GM12891 (cell line): Measurements from ENCODE around the gene KCNK4.

ENCODE experiments used
- DNase-seq: peaks from one replicate; pipeline ENCODE4 v3.0.0; 2011; ENCODE audit warnings: low spot score; ENCODE audit not compliant: insufficient read length
- FAIRE-seq: peaks from 2 replicates; lab custom pipeline; 2011; peaks lifted over from hg19 to GRCh38; lab: Jason Lieb, UNC
- PAX5 ChIP-seq: IDR thresholded peaks from 2 replicates; pipeline ENCODE4 v1.6.1; 2011; ENCODE audit warnings: low read length, moderate library complexity, mild to moderate bottlenecking; ENCODE audit not compliant: insufficient read depth, severe bottlenecking
- POLR2A ChIP-seq: IDR thresholded peaks from 2 replicates; pipeline ENCODE4 v1.6.1; 2011; ENCODE audit warnings: low read depth, low read length, control low read depth
- POLR2AphosphoS5 ChIP-seq: IDR thresholded peaks from 2 replicates; pipeline ENCODE4 v1.6.1; 2011; ENCODE audit warnings: low read depth, low read length, control low read depth
- POU2F2 ChIP-seq: IDR thresholded peaks from 2 replicates; pipeline ENCODE4 v1.6.1; 2011; ENCODE audit warnings: low read depth, mild to moderate bottlenecking, control low read depth, low read length, moderate library complexity
- SPI1 ChIP-seq: IDR thresholded peaks from 2 replicates; pipeline ENCODE4 v1.6.1; 2011; ENCODE audit warnings: low read depth, low read length, control low read depth
- TAF1 ChIP-seq: IDR thresholded peaks from 2 replicates; pipeline ENCODE4 v1.6.1; 2011; ENCODE audit warnings: low read depth, low read length, control low read depth

Gene KCNK4

GRCh38 chr11:64268025-64268892, 22.8 kb upstream of the KCNK4 start:
- DNase-seq = no peak
- TF ChIP-seq POLR2AphosphoS5 (no peak), TAF1 (no peak), SPI1 (no peak), POU2F2 (no peak), PAX5 (no peak), POLR2A (no peak)
- no peak for FAIRE-seq

DNA sequence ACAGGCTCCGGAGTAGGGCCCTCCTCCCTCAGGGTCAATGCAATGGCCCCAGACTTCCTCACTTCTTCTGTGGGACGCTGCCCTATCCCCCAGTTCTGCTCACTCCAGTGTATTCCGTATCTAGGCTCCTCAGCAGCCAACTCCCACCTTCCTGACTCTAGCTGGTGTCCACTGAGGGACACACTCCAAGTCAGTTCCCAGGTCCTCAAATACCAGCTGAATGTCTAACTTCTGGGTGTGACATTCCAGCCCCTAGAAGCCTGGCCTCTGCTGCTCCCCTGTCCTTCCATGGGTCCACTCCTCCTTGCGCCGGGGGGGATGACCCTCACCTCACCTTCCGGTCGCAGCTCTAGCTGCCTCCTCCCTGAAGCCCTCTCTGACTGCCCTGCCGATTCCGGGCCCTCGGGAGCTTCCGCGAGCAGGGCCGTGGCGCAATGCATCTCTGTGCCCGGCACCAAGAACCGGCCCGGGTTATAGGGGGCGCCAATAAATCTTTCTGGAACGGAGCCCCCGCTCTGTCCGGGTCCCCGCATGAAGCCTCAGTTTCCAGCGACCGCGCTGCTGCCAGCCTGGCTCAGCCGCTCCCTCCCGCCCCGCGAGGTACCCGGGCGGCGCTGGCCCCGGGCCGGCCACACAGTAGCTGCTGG, 22.1 kb upstream of the KCNK4 start:
- DNase-seq (no peak), FAIRE-seq (no peak)
- TF ChIP-seq POLR2AphosphoS5 = no peak
- TF ChIP-seq POU2F2 = no peak
- TF ChIP-seq SPI1 = no peak
- TF ChIP-seq TAF1 = 0 out of 2 replicates have a peak, but pooled peaks have one; percentile 20
- no peak for TF ChIP-seq POLR2A

GRCh38 chr11:64269540-64270220, 21.4 kb upstream of the KCNK4 start:
- TF ChIP-seq TAF1 = peak; percentile 62; the same call in 1 of the 2 replicates
- peak; percentile 67 for TF ChIP-seq SPI1
- no peak for TF ChIP-seq PAX5
- TF ChIP-seq POU2F2 = peak; percentile 91
- peak; percentile 67 for TF ChIP-seq POLR2A
- TF ChIP-seq POLR2AphosphoS5 = peak; percentile 75

GRCh38 chr11:64275031-64275800, 15.9 kb upstream of the KCNK4 start:
- FAIRE-seq (no peak), DNase-seq (no peak)
- TF ChIP-seq SPI1 (no peak), POLR2A (no peak), TAF1 (no peak), POU2F2 (no peak), POLR2AphosphoS5 (no peak), PAX5 (no peak)

More at GRCh38 chr11:64269540-64270220, 21.4 kb upstream of the KCNK4 start:
- FAIRE-seq (peak; percentile 93), DNase-seq (peak; percentile 84)

DNA sequence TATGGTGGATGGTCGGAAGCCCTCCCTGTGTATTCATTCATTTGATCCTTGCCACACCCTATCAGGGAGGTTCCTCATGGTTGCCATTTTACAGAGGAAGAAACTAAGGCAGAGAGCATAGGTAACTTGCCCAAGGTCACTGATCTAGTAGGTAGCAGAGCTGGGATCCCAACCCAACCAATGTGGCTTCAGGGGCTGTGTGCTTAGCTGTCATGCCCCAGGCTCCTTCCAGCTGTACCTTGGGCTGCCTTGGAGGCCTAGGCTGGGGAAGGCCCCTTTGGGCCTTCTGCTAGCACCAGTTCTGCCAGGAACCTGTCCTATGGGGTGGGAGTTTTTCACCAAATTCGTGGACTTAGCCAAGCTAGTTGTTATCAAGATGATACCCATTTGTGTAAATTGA, 15.3 kb upstream of the KCNK4 start:
- DNase-seq (no peak), FAIRE-seq (no peak)
- TF ChIP-seq PAX5 (no peak), SPI1 (no peak), POLR2AphosphoS5 (no peak), POU2F2 (no peak)

DNA sequence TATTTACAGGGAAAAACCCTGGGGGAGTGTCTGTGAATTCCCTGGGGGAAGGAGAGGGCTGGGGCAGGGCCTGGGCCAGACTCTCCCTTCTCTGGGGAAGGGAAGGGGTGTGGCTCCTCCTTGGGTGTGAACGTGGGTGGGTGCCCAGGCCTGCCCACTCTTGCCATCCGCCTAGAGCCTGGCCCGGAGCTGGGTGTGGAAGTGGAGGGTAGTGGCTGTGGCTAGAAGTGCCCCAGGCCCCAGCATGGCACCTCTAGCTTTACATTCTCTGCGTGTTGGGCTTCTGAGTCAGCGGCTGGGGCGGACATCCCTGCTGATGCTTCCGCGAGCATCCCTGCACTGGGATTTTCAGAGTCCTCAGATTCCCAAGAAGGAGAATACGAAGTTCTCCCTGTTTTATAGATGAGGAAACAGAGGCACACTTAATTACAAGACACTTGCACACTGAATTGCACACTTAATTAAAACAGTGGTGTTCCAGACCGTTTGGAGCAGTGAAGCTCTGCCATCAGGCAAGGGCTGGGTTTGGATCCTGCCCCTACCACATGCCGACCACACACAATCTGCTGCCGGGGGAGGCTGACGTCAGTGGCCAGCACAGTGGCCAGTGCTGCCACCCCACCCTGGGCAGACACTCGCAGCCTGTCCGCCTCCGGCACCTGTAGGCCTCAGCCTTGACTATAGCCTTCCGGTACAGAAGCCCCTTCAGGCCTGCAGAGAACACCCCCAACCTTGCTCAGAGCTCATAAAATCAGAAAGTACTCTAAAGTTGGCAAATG, 14.3 kb upstream of the KCNK4 start:
- DNase-seq (no peak), FAIRE-seq (no peak)
- TF ChIP-seq PAX5 (no peak), POLR2A (no peak), TAF1 (no peak), POLR2AphosphoS5 (no peak), POU2F2 (no peak), SPI1 (no peak)

- FAIRE-seq (no peak), DNase-seq (no peak)
- TF ChIP-seq SPI1 = no peak
- TF ChIP-seq POU2F2 = no peak
- TF ChIP-seq TAF1 = no peak
- TF ChIP-seq POLR2A = no peak
- no peak for TF ChIP-seq PAX5
- TF ChIP-seq POLR2AphosphoS5 = no peak
Measured at GRCh38 chr11:64278576-64279190, 12.4 kb upstream of the KCNK4 start.
